ENCODE data around the gene C1orf198. TPM values are rescaled to one million over a fixed set of nuclear protein-coding genes. Genes with fewer than 3 reads are reported as not detected.
A peak's percentile ranks its signal among the peaks of the same experiment; 100 is the strongest.

C1orf198 gene
- total and polyA plus RNA-seq, 11 donors, result 23.1 to 145 (median 63.8) TPM

GRCh38 chr1:230833511-230833910, 34.8 kb downstream of the C1orf198 start:
- Histone ChIP-seq H3K36me3 (peaks cover 0 to 21% (median 5%) of the 10 kb centered on the region in 9 donors), H3K4me1 (peaks cover 0 to 34% (median 8%) of the 10 kb centered on the region in 12 donors), H3K27ac (no peak overlapping the region), H3K9me3 (no peaks in the 10 kb centered on the region), H3K27me3 (no peaks in the 10 kb centered on the region), H3K4me3 (no peak overlapping the region)
- TF ChIP-seq POLR2A (IDR thresholded peaks at IDR 0.05) (no peak), CTCF (IDR thresholded peaks at IDR 0.05) (no peak)
- DNase-seq (no peak), ATAC-seq (no peak)
- intact Hi-C loops (cut with DNase I), result no loop called here
- 77 to 99% (median 98%) methylated on average over 3 of the region's 3 CpGs for WGBS, 4 donors

- no peak for TF ChIP-seq POLR2A (IDR thresholded peaks at IDR 0.05)
- TF ChIP-seq CTCF (IDR thresholded peaks at IDR 0.05), result no peak
- 52 to 77% (median 64%) methylated on average over 1 of the region's 1 CpG for WGBS, 4 donors
- H3K4me3 ChIP-seq, result no peak overlapping the region
- no peak for ATAC-seq
- no peak overlapping the region for H3K27ac ChIP-seq
- no peaks in the 10 kb centered on the region for H3K9me3 ChIP-seq
- intact Hi-C loops (cut with DNase I), result no loop called here
- peaks cover 0 to 44% (median 15%) of the 10 kb centered on the region in 12 donors for H3K4me1 ChIP-seq
- DNase-seq, result no peak
- no peaks in the 10 kb centered on the region for H3K27me3 ChIP-seq
- peaks cover 0 to 11% (median 4%) of the 10 kb centered on the region in 9 donors for H3K36me3 ChIP-seq
These were observed 35.8 kb downstream of the C1orf198 start for GRCh38 chr1:230832476-230832875.

- H3K9me3 ChIP-seq, result no peaks in the 10 kb centered on the region
- H3K27ac ChIP-seq, result no peak overlapping the region
- no peaks in the 10 kb centered on the region for H3K27me3 ChIP-seq
- no peak for TF ChIP-seq CTCF (IDR thresholded peaks at IDR 0.05)
- TF ChIP-seq POLR2A (IDR thresholded peaks at IDR 0.05), result no peak
- ATAC-seq, result no peak
- intact Hi-C loops (cut with DNase I), result no loop called here
- peaks cover 0 to 4% (median 0%) of the 10 kb centered on the region in 9 donors for H3K36me3 ChIP-seq
- 39 to 52% (median 48%) methylated on average over 1 of the region's 1 CpG for WGBS, 4 donors
- no peak overlapping the region for H3K4me3 ChIP-seq
- H3K4me1 ChIP-seq, result peaks cover 0 to 51% (median 22%) of the 10 kb centered on the region in 12 donors
- no peak for DNase-seq
These were observed 36.5 kb downstream of the C1orf198 start for GRCh38 chr1:230831771-230832170.

DNA sequence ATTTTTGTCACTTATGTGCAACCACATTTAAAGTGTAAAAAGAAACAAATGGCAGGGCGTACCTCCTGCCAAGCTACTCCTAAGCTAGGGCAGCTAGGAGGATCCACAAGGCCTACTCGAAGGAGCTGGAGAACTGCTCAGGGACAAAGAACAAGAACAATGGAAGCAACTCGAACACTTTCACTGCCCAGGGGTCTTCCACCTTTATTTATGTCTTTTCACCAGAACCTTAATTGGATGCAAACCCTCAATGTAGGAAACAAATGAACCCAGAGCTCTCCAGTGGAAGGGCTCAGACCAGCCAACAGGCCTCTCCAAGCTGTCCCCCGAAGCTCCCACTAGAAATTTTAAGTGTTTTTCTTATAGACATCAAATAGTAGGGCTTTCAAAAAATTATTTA, 39.9 kb downstream of the C1orf198 start:
- Histone ChIP-seq H3K4me1 (peaks cover 4 to 73% (median 51%) of the 10 kb centered on the region in 12 donors), H3K9me3 (no peaks in the 10 kb centered on the region), H3K4me3 (no peak overlapping the region), H3K27me3 (no peaks in the 10 kb centered on the region), H3K36me3 (no peaks in the 10 kb centered on the region), H3K27ac (peak overlapping the region in 2 of 12 donors; percentile 53 to 91)
- intact Hi-C loops (cut with DNase I), result loop anchor here in 5 of 10 donors (5.0 to 10.0 kb wide), 3 partner anchors 34 to 46 kb away; partner anchors contain the start of gene C1orf198 (in 3 of the 5)
- TF ChIP-seq POLR2A (IDR thresholded peaks at IDR 0.05) (no peak), CTCF (IDR thresholded peaks at IDR 0.05) (no peak)
- no peak for ATAC-seq
- 93 to 97% (median 96%) methylated on average over 4 of the region's 4 CpGs for WGBS, 4 donors
- no peak for DNase-seq

All from heart left ventricle (tissue), 16 donors.